Measurements from ENCODE around the gene UNC5A.

UNC5A gene

DNA sequence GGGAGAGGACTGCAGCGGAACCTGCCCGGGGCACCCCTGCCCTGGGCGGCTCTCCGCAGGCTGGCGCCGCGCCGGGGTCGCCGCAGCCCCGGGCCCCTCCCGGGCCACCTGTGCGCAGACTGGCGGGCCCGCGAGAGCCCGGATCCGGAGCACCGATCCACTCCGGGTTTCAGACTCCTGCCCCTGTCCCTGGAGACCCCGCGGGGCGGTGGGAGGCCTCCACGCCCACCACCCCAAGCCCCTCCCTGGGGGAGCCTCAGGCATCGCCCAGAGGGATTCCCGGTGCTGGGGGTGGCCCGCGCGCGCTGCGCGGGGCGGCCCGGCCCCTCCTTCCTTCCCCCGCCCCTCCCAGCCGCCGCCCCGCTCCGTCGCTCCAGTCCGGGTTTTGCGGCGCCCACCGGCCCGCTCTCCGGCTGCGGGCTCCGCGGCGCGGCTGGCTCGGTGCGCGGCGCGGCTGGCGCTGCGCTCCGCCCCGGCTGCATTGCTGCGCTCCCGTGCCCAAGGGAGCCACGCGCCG, at the start of gene UNC5A:
Gene UNC5A, plus strand, starts transcription at position 479 of the 517 bp plus-strand sequence. CDS start 192 bp downstream, outside the sequence.
- DNase-seq (ENCODE audit: low read depth), result peak; percentile 20

DNA sequence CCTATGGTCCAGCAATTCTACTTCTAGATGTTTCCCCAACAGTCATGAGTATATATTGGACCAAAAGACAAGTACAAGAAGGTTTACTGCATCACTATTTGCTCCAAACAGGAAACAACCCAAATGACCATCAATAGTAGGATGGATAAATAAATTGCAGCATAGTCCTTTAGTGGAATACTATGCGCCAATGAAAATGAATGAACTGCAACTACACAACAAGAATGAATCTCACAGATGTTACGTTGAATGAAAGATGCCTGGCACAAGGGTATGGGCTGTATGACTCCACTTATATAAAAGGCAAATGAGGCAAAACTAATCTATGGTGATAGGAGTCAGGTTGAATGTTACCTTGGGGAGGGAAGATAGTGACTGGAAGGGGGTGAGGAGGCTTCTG, 48.6 kb upstream of the UNC5A start:
- no peak for DNase-seq (ENCODE audit: low read depth)

DNA sequence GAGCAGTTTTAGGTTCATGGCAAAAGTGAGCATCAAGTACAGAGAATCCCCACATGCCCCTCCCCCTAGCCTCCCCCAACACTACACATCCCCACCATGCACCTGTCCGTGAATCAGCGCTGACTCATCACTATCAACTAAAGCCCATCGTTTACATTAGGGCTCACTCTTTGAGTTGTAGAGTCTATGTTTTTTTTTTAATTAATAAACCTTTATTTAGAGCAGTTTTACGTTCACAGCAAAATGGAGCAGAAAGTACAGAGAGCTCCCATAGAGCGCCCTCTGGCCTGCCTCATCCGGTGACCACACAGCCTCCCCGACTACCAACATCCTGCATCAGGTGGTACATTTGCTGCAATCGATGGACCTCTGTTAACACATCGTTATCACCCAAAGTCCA, 47.9 kb upstream of the UNC5A start:
- DNase-seq (ENCODE audit: low read depth), result no peak

DNA sequence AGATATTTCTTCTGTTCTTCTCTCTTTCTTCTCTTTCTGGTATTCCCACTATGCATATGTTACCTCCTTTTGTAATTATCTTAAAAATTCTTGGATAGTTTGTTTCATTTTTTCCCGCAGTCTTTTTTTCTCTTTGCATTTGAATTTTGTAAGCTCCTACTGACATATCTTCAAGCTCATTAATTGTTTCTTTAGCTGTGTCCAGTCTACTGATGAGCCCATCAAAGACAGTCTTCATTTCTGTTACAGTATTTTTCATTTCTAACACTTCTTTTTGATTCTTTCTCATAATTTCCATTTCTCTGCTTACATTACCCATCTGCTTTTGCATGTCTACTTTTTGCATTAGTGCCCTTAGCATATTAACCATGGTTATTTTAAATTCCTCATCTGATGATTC, 44.7 kb upstream of the UNC5A start:
- no peak for DNase-seq (ENCODE audit: low read depth)

DNA sequence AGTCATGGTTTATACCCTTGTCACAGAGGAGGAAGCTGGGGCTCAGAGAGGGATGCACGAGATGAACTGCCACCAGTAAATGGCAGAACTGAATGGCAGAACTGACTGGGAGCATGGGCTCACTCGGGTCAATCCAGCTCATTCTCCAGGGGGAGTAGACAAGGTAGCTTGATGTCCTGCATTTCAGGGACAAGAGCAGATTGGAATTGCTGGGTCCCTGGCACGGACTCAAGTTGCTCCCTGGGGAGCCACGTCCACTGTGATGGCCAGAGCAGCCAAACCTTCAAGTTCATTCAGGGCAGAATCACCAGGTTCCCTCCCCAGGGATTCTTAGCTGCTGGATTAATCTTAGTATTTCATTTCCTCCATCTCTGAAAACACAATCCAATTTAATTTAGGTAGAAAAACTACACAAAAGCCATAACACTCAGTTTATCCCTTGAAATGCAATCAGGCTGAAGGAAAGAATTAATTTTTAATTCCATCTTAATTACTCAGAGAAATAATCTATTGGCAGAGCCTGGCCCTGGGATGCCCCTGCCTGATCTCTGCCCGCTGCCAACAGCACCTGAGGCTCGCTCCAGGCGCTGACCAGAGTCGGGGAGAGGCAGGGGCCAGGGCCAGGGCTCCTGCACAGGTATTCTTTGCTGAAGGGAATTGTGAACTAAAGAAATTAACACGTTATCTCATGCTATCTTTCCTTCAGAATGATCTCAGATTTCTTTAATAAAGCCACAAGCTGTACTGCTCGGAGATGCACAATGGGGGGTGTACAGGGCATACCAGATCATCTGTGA, 42.0 kb upstream of the UNC5A start:
- no peak for DNase-seq (ENCODE audit: low read depth)

DNA sequence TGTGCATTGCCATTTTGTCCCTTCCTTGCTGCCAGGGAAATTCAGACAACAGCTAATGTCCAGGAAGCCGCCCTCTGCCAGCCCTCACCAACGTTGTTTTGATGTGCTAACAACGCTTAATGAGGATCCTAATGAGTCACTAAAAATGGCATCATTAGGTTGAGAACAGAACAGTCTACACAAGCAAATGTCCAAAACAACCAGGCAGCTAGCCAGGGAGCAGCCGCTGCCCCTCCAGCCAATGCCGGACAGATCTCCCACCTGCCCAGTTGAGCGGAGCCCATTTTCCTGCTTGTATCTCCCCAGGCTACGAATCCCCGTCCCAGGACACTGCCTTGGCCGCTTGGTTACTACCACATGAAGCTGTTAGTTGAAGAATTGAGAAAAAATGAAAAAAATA, 40.4 kb upstream of the UNC5A start:
- DNase-seq (ENCODE audit: low read depth), result no peak

DNA sequence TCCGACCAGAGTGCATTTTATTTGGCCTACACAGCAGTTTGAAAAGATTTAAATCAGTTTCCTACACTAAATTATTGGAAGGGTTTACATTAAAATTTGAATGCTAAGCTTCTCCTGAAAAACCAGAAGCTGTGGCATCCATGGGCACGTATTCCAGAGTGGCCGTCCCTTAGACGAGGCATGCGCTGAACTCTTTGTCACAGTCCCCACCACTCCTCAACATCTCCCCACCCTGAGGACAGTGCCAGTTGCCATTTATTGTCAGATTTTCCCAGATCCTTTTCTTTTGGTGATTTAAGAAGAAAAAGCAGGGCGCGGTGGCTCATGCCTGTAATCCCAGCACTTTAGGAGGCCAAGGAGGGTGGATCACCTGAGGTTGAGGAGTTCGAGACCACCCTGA, 39.9 kb upstream of the UNC5A start:
- DNase-seq (ENCODE audit: low read depth), result no peak

DNA sequence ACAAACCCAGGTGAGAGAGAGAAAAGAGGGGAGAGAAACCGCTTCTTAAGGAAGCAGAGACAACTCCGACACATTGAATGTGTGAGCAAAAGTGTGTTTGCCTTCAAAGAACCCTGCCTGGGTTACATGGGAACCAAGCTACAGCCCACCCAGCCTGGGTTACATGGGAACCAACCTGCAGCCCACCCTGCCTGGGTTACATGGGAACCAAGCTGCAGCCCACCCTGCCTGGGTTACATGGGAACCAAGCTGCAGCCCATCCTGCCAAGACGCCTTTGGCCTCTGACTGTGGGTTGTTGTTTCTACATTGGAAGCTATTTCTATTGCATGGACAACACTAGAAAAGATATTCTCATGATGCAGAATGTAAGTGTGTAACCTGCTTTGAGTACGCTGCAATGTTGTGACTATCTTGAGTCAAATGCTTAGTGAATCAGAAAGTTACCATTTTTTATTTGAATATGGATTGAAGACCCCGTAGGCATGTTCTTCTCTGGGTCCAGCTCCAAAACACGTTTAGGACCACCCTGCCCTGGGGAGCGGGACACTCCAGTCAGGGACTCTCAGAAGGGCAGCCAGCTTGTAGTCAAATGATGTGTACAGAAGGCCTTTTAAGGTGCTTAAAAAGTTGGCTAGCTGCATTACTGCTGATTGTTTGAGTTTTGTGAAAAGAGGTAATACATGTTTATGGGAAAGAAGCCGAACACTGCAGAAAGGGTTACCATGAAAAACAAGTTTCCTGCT, 39.1 kb upstream of the UNC5A start:
- no peak for DNase-seq (ENCODE audit: low read depth)

DNA sequence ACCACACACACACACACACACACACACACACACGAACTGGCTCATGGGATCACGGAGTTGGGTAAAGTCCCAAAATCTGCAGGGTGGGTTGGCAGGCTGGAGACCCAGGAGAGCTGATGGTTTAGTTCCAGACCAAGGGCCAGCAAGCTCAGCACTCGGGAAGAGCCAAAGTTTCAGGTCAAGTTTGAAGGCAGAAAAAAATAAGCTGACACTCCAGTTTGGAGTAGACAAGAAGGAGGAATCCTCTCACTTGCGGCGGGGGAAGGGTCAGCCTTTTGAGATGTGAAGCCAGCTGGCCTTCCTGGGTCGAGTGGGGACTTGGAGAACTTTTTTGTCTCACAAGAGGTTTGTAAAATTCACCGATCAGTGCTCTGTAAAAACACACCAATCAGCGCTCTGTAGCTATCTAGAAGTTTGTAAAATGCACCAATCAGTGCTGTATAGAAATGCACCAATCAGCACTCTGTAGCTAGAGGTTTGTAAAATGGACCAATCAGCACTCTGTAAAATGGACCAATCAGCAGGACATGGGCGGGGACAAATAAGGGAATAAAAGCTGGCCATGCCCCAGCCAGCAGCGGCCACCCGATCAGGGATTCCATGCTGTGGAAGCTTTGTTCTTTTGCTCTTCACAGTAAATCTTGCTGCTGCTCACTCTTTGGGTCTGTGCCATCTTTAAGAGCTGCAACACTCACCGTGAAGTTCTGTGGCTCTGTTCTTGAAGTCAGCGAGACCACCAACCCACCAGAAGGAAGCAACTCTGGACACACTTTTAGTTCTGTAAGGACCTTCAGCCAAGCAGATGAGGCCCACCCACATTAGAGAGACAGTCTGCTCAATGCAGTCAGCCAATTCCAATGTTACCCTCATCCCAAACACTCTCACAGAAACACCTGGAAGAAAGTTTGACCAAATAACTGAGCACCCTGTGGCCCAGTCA, 37.8 kb upstream of the UNC5A start:
- no peak for DNase-seq (ENCODE audit: low read depth)

DNA sequence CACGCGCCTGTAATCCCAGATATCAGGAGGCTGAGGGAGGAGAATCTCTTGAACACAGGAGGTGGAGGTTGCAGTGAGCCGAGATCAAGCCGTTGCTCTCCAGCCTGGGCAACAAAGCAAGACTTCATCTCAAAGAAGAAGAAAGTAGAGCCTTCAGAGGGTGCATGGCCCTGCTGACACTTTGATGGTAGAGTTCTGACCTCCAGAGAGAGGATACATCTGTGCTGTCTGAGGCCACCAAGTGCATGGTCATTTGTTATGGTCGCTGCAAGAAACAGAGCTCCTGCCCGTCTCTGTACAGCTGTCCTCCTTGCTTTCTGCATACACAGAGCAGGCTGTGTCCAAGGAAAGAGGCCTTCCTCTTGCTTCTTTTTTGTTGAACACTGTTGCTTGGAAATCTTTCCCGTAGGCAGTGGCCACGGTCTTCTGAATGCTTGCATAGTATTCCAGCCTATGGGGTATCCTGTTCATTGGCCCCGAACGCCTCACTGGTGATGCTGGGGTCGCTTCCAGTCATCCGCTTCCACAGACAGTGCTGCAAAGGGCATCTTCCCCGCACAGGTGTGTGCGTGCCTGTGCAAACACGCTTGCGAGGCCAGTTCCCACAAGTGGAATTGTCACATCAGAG, 36.8 kb upstream of the UNC5A start:
- no peak for DNase-seq (ENCODE audit: low read depth)

DNA sequence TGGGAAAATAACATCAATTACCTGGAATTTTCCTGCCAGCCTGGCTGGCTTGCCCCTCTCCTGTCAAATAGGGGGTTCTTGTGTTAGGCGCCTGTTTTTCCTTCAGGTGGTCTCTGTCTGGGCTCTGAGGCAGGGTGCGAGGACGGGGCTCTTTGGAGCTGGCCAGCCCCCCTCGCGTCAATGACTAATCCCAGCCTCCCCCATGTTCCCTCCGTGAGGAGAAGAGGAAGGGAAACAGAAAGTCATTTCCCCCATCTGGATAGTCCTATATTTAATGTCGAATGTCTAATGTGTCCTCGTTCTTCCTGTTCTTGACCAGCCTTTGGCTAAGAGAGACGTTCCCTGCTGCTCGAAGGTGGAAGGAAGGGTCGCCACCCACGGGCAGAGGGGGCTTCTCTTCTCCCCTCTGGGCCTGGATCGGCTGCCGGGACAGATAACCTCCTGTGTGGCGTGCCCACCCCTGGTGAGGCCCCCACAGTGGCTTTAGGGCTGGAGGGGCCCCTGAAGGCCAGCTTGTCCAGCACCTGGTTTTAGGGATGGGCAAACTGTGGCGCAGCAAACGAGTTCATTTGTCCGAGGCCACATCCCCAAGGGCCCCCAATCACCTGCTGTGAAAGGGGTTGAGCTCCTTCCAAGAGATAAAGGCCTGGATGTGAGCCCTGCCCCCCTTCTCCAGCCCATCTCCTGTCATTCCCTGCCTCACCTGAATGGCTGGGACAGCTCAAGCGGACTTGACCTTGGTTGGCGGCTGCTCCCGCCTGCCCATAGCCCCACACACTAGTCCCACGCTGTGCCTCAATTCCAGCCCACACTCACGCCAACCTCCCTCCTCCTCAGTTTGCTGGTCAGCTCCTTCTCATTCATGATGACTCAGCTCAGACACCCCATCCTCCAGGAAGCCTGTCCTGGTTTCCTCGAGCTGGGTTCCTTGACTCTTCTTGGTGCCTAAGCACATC, 35.9 kb upstream of the UNC5A start:
- DNase-seq (ENCODE audit: low read depth), result no peak

DNA sequence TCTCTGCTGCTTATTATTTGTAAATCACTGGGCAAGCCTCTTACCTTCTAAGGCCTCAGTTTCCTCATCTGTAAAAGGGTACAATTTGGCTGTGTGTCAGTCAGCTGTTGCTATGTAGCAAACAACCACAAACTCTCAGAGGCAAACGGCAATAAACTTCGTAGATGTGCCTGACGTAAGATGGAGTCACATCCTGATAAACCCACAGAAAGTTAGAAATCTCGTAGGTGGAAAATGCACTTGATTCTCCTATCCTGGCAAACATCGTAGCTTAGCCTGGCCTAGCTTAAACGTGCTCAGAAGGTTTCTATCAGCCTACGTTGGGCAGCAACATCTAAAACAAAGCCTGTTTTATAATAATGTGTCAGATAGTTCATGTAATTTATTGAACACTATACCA, 35.0 kb upstream of the UNC5A start:
- no peak for DNase-seq (ENCODE audit: low read depth)

DNA sequence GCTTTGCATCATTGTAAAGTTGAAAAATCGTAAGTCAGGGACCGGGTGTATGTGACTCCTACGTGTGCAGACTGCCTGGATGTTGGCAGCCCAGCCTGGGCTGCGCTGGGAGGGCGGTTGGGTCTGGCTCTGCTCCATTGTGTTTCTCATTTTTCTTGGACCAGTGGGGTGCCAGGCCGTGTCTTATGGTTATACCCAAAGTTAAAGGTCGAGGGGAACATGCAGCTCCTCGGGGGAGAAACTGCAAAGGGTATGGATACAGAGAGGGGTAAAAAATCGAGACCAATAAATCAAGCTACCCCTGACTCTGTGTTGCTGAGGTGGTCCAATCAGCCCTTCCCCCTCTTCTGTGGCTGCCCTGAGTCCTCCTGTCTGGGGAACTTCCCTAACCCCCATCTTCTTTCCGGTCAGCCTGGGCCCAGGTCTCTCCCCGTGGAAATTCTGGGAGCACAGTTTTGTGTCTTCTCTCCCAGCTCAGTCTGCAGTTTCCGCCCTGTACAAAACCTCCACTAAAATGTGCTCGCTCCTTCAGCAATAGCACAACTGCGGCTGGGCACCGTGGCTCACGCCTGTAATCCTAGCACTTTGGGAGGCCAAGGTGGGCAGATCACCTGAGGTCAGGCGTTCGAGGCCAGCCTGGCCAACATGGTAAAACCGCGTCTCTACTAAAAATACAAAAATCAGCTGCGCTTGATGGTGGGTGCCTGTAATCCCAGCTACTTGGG, 34.1 kb upstream of the UNC5A start:
- DNase-seq (ENCODE audit: low read depth), result no peak

DNA sequence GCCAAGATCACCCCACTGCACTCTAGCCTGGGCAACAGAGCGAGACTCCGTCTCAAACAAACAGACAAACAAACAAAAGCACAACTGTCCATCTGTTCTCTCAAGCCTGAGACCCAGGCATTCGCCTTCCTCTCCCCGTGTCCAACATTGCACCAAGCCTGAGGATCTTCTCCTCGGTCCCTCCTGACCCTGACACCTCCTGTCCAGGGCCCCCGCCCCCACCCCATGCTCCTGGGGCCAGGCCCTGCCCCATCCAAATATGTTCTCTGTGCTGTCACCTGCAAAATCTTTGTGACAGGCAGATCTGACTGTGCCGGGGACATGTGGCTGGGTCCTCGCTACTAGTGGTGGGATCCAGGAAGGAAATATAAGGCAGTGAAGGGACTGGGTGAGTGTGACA, 33.4 kb upstream of the UNC5A start:
- no peak for DNase-seq (ENCODE audit: low read depth)

DNA sequence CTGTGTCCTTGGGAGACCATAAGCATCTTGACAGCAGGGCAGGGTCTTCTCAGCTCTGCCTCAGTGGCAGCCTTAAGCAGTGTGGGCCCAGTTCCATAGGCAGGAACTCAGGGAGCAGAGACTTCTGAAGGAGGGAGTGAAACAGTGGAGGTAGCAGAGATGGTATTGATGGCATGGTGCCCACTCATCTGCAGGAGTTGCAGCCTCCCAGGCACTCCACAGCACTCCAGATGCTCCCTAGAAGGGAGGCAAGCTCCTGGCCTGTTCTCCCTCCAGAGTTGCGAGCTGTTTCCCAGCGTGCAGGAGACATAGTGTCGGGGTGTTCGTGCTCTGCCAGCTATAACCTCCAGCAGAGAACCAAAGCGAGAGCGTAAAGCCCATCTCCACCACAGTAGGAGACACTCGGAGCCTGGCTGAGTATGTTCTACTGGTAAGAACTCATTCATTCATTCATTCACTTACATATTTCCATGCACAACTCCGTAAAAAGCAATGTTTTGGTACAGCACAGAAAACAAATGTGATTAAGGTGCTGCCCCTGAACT, 31.4 kb upstream of the UNC5A start:
- DNase-seq (ENCODE audit: low read depth), result no peak

DNA sequence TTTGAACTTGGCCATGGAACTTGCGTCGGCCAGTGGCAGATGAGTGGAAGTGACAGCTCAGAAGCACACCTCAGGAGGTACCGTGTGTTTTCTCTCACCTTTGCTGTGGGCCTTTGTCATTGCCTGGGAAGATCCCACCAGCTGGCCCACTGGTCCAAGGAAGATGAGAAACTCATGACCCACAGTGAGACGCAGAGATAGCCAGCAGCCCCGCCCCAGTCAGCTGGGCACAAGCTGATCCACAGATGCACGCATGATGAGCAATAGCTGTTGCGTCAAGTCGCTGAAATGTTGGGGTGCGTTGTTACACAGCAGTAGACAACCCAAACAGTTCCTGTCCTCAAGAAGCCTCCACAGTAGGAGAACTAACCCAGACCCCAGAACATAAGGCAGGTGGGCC, 30.8 kb upstream of the UNC5A start:
- DNase-seq (ENCODE audit: low read depth), result no peak

DNA sequence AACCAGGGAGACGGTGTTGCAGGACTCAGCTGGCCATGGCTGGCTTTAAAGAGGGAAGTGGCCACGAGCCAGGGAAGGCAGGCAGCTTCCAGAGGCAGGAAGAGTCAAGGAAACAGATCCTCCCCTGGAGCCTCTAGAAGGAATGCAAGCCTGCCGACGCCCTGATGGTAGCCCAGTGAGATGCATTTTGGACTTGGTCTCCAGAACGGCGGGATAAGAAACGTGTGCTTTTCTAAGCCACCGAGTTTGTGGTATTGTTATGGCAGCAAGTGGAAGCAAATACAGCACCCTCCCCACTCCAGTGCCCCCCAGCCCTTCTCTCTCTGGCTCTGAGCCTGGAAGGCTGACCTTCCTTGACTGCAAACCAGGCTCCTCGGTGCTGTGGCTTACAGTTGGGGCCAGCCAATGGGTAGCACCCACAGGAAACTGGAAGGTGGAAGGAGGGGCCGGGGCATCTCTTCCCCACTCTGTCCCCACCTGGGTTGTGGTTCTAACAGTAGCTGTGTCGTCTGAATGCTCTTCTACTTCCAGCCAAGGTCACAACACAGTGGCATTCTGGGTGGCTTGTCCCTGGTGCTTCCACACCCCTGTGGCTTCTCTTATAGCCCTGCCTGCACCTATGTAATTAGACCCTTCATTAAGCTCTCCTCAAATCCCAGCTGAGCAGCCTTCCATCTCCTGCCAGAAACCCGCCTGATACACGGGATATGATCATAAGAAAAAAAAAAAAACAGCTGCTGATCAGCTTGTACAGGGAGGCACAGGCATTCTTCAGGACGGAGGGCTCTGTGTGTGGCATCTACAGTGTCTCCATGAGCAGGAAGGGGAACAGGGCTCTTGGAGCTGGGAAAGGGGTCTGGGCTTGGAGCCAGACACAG, 29.9 kb upstream of the UNC5A start:
- no peak for DNase-seq (ENCODE audit: low read depth)

DNA sequence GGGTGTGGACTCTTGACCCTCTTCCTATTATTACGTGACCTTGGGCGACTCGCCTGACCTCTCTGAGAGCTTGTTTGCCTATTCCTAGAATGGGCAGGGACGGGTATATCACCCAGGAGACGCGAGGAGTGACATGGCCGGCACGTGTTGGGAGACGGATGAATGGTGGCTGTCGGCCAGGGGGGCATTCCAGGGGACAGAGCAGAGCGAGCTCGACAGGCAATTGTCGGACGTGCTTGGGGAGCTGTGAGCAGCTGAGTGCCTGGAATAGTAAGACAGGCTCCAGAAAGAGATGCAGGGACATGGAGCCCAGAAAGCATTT, 29.3 kb upstream of the UNC5A start:
- no peak for DNase-seq (ENCODE audit: low read depth)

All from stimulated activated CD4-positive, alpha-beta T cell treated with anti-CD3 and anti-CD28 coated beads, Interleukin-2, amount 100 ng/mL, for 4 hours (primary cell).